ENCODE data around the gene C3orf18.

The C3orf18 gene

DNA sequence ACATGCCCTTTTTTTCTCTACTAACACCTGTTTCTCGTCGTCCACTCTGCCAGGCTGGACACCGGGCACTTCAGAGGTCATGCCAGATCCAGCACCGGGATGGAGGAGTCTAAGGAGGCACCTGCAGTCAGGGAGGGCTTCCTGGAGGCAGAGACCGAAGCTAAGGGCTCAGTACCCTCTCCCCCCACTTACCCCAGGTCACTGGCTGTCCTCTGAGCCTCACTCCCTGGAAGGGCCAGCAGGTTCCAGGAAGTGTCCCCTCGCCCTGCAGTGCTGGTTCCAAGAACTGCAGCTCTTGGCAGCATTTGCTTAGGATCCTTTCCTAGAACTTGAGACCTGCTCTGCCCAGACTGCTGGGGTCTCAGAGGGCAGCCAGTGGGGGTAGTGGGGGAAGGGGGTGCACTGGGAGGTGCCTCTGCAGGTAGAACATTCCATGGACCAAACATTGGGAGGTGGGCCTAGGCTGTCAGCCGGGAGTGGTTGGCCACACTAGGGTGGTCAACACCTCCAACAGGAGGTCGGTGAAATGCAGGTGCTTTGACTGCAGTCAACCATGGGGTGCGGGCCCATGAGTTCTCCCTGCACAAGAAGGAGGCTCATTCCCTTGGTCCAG lies 32.7 kb upstream of the C3orf18 start:
- no peak for TF ChIP-seq CTCF (IDR thresholded peaks at IDR 0.05; ENCODE audit: low read depth, low read length, missing control alignments)
- no peak for DNase-seq (ENCODE audit: low read depth)
- in situ Hi-C loops (cut with HindIII; ENCODE audit: low sequenced_read_pairs) = no loop called here
- H3K4me3 ChIP-seq (ENCODE audit: low read depth, low read length) = no peak overlapping the region

- no peak overlapping the region for H3K4me3 ChIP-seq (ENCODE audit: low read depth, low read length)
- TF ChIP-seq CTCF (IDR thresholded peaks at IDR 0.05; ENCODE audit: low read depth, low read length, missing control alignments) = no peak
- in situ Hi-C loops (cut with HindIII; ENCODE audit: low sequenced_read_pairs) = no loop called here
- no peak for DNase-seq (ENCODE audit: low read depth)
Observed at GRCh38 chr3:50599716-50600118, 32.2 kb upstream of the C3orf18 start.

DNA sequence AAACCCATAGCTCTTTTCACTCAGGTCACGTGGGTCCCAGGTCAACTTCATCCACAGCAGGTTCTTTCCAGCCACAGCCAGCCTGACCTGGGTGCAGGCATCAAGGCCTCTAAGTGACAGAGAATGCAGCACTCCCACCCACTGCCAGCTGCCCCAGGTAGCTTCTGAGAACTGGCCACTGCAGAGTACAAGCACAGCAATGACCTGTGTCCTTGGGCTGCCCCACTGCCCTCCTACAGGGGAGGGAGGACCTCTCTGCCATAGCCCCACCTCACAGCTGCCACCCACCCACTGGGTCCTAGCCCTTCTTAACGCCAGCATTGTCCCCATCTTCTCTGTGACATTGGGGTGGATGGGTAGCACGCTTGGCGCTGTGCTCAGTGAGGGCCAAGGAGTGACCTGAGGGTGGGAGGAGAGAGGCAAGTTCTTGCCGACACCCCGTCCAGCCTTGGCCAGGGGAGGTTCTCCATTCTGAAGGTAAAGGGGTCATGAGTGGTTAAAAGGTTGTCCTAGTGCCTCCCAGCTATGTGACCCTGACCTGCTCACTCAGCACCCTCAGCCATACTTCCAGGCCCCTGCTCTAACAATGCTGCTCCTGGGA lies 31.7 kb upstream of the C3orf18 start:
- no peak for DNase-seq (ENCODE audit: low read depth)
- no peak for TF ChIP-seq CTCF (IDR thresholded peaks at IDR 0.05; ENCODE audit: low read depth, low read length, missing control alignments)
- H3K4me3 ChIP-seq (ENCODE audit: low read depth, low read length) = no peak overlapping the region
- in situ Hi-C loops (cut with HindIII; ENCODE audit: low sequenced_read_pairs) = no loop called here

GRCh38 chr3:50594253-50594785 lies 26.8 kb upstream of the C3orf18 start:
- in situ Hi-C loops (cut with HindIII; ENCODE audit: low sequenced_read_pairs) = no loop called here
- no peak for DNase-seq (ENCODE audit: low read depth)
- no peak overlapping the region for H3K4me3 ChIP-seq (ENCODE audit: low read depth, low read length)
- TF ChIP-seq CTCF (IDR thresholded peaks at IDR 0.05; ENCODE audit: low read depth, low read length, missing control alignments) = no peak

GRCh38 chr3:50592568-50592967 lies 25.0 kb upstream of the C3orf18 start:
- DNase-seq (ENCODE audit: low read depth) = no peak
- in situ Hi-C loops (cut with HindIII; ENCODE audit: low sequenced_read_pairs) = no loop called here

GRCh38 chr3:50591196-50591741 lies 23.7 kb upstream of the C3orf18 start:
- in situ Hi-C loops (cut with HindIII; ENCODE audit: low sequenced_read_pairs) = no loop called here
- DNase-seq (ENCODE audit: low read depth) = no peak
- no peak for TF ChIP-seq CTCF (IDR thresholded peaks at IDR 0.05; ENCODE audit: low read depth, low read length, missing control alignments)
- H3K4me3 ChIP-seq (ENCODE audit: low read depth, low read length) = no peak overlapping the region

More at GRCh38 chr3:50592568-50592967, 25.0 kb upstream of the C3orf18 start:
- no peak for TF ChIP-seq CTCF (IDR thresholded peaks at IDR 0.05; ENCODE audit: low read depth, low read length, missing control alignments)
- H3K4me3 ChIP-seq (ENCODE audit: low read depth, low read length) = no peak overlapping the region

Measured in astrocyte of the cerebellum (primary cell).